Bronchial epithelial cell (primary cell): ENCODE measurements around the gene BCL2L15. TPM values are rescaled to one million over a fixed set of nuclear protein-coding genes. Genes with fewer than 3 reads are reported as not detected.

Source experiments
- DNase-seq: peaks from one replicate; pipeline ENCODE4 v3.0.0-alpha.2; 2010; ENCODE audit warnings: low read depth
- FAIRE-seq: peaks from 2 replicates; lab custom pipeline; 2011; peaks lifted over from hg19 to GRCh38; lab: Jason Lieb, UNC
- H3K27me3 ChIP-seq: 2 replicates; pipeline ENCODE4 v1.5.1; 2011; ENCODE audit warnings: low read length; ENCODE audit not compliant: control insufficient read depth, insufficient read depth
- H3K36me3 ChIP-seq: 2 replicates; pipeline ENCODE4 v1.5.1; 2011; ENCODE audit warnings: low read length; ENCODE audit not compliant: control insufficient read depth, insufficient read depth
- H3K4me3 ChIP-seq: 2 replicates; pipeline ENCODE4 v1.5.1; 2011; ENCODE audit warnings: mild to moderate bottlenecking, low read depth, low read length, control low read depth
- total RNA-seq: library from RNA; depleted of rRNA; stranded (reverse); fragments of >200 nt; gene quantifications from 2 replicates; pipeline ENCODE4 v1.2.1, GENCODE V29; 2014
- TF ChIP-seq, protein P1 (sequence below): IDR thresholded peaks from 2 replicates; pipeline ENCODE4 v1.5.1; 2011; ENCODE audit warnings: mild to moderate bottlenecking, moderate library complexity, low read length, control low read depth, inconsistent platforms; ENCODE audit not compliant: insufficient read depth, severe bottlenecking

Gene BCL2L15
- total RNA-seq, 1 donor from 2014 or later: under 0.01 TPM

DNA sequence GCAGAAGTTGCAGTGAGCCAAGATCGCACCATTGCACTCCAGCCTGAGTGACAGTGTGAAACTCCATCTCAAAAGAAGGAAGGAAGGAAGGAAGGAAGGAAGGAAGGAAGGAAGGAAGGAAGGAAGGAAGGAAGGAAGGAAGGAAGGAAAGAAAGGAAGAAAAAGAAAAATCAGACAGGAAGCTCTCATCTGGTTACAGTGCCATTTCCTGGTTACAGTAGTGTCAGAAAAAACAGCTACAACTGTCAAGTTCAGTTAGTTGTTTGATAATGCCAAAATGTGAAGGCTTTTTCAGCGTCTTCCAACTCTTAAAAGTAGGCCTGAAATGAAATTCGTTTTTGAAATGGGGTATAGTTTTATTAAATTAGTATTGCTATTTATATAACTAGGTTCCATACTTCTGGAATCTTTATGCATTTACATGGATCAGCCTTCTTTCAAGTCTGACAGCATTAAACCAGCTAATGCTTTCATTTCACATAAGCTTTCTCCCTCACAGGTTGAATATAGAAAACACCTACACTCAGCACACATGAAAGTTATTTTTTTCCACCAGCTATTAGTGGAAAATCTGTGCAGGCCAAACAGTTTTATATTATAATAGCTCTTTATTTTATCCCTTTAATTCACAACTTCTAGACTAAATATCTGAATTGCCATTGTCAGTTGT is 37.1 kb downstream of the BCL2L15 start:
- FAIRE-seq (no peak), DNase-seq (no peak)
- H3K36me3 ChIP-seq: no peaks in the 10 kb centered on the region
- no peaks in the 10 kb centered on the region for H3K27me3 ChIP-seq
- H3K4me3 ChIP-seq: no peak overlapping the region
- TF ChIP-seq, protein P1, sequence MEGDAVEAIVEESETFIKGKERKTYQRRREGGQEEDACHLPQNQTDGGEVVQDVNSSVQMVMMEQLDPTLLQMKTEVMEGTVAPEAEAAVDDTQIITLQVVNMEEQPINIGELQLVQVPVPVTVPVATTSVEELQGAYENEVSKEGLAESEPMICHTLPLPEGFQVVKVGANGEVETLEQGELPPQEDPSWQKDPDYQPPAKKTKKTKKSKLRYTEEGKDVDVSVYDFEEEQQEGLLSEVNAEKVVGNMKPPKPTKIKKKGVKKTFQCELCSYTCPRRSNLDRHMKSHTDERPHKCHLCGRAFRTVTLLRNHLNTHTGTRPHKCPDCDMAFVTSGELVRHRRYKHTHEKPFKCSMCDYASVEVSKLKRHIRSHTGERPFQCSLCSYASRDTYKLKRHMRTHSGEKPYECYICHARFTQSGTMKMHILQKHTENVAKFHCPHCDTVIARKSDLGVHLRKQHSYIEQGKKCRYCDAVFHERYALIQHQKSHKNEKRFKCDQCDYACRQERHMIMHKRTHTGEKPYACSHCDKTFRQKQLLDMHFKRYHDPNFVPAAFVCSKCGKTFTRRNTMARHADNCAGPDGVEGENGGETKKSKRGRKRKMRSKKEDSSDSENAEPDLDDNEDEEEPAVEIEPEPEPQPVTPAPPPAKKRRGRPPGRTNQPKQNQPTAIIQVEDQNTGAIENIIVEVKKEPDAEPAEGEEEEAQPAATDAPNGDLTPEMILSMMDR: no peak

DNA sequence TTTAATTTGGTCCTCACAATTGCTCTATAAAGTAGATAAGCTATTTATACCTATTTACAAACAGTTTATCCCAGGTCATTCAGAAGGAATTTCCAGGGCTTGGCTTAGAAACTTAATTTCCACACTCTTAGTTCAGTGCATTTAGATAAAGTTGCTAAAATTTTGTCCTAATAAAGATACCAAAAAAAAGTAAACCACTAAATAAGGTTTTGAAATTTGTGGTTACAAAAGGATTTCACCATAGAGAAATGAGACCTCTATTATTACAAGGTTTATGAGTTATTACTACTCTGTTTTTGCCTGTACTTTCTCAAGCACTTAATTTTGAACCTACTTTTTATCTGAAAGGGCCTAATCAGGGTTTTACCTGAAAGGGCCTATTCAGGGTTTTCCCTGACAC is 38.3 kb downstream of the BCL2L15 start:
- no peak for FAIRE-seq
- H3K36me3 ChIP-seq: no peaks in the 10 kb centered on the region
- no peak overlapping the region for H3K4me3 ChIP-seq
- H3K27me3 ChIP-seq: no peaks in the 10 kb centered on the region
- DNase-seq: no peak
- TF ChIP-seq, protein P1: no peak

DNA sequence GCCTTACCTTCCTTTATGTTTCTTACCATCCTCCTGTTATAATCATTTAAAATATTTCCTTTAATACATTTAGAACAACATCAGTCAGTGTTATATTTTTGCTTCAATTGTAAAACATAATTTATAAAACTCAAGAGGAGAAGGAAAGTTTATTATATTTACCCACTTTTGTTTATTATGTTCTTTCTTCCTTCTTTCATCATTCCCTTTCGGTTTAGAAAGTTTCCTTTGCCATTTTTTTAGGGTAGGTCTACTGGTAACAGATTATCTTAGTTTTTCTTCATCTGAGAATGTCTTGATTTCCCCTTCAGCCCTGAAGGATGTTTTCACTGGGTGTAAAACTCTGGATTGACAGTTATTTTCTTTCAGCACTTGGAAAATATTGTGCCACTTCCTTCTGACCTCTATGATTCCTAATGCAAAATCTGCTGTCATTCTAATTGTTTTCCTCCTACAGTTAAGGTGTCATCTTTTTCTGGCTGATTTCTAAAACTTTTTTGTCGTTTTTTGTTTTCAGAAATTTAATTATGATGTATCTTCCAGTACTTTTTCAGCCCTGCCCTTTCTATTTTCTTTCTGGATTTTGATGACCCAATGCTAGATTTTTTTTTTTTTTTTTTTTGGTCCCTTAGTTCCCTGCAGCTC is 40.9 kb downstream of the BCL2L15 start:
- FAIRE-seq (no peak), DNase-seq (no peak)
- TF ChIP-seq, protein P1: no peak
- no peak overlapping the region for H3K4me3 ChIP-seq
- no peaks in the 10 kb centered on the region for H3K27me3 ChIP-seq
- no peaks in the 10 kb centered on the region for H3K36me3 ChIP-seq

GRCh38 chr1:113836534-113836933 is 50.8 kb downstream of the BCL2L15 start:
- Histone ChIP-seq H3K27me3 (no peaks in the 10 kb centered on the region), H3K36me3 (no peaks in the 10 kb centered on the region), H3K4me3 (no peak overlapping the region)
- FAIRE-seq: no peak
- TF ChIP-seq, protein P1: no peak
- DNase-seq: no peak

DNA sequence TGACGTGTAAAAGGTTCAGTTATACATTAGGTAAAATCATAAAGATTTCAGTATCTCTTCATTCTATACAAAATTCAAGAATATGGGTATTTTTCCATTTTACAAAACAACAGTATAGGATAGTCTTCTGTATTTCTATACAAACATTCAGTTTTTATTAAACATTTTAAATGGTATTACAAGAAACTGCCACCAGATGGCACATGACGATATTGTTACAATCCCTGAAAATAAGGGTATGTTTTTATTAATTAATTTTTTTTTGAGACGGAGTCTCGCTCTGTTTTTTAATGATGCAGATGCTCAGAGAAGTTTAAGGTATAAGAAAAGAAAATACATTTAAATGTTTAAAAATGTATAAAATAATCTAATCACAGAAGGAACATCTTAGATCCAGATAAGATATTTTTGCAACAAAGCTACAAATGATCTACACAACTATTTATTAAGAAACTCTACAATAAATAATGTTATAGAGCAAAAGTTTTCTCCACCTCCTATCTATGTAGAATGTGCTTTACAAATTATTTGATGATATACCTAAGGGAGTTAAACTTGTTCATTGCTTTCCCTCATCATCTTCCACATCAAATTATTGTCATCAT is 51.6 kb downstream of the BCL2L15 start:
- FAIRE-seq: no peak
- H3K36me3 ChIP-seq: no peaks in the 10 kb centered on the region
- H3K27me3 ChIP-seq: no peaks in the 10 kb centered on the region
- DNase-seq: peak; percentile 60
- TF ChIP-seq, protein P1: no peak
- no peak overlapping the region for H3K4me3 ChIP-seq
